ENCODE measurements around the gene NEK7.

- TF ChIP-seq RFX5 (IDR thresholded peaks at IDR 0.05; ENCODE audit: borderline replicate concordance, low read depth, low read length) (no peak), BCL11A (IDR thresholded peaks at IDR 0.05; ENCODE audit: low read depth in 2 of 2, low read length in 2 of 2) (no peak), EZH2 (IDR thresholded peaks at IDR 0.05; ENCODE audit: low read depth, low read length, severe bottlenecking) (no peak), SIX5 (IDR thresholded peaks at IDR 0.05; ENCODE audit: low read depth, low read length) (no peak), TAF1 (IDR thresholded peaks at IDR 0.05; ENCODE audit: low read depth, low read length) (no peak), POLR2A (IDR thresholded peaks at IDR 0.05; ENCODE audit: control extremely low read depth in 1 of 2, low read depth in 2 of 2, low read length in 2 of 2) (no peak), CTCF (IDR thresholded peaks at IDR 0.05; ENCODE audit: control extremely low read depth in 1 of 3, insufficient read depth in 1 of 3, low read depth in 1 of 3, low read length in 3 of 3) (no peak), SP1 (IDR thresholded peaks at IDR 0.05; ENCODE audit: low read depth, low read length) (no peak), YY1 (IDR thresholded peaks at IDR 0.05; ENCODE audit: low read depth, low read length) (no peak), MAX (IDR thresholded peaks at IDR 0.05) (no peak), GABPA (IDR thresholded peaks at IDR 0.05; ENCODE audit: borderline replicate concordance, insufficient read depth, low read length) (no peak), SIRT6 (IDR thresholded peaks at IDR 0.05; ENCODE audit: low read length) (no peak), TCF12 (IDR thresholded peaks at IDR 0.05; ENCODE audit: low read depth, low read length) (no peak)
These were observed 40.5 kb downstream of the NEK7 start for GRCh38 chr1:198197285-198197684.

All from H1 (cell line).